Thyroid gland (tissue), 4 donors: ENCODE results near the gene PPIL1.

Experiments
- POLR2A ChIP-seq, 2 donors: fragments of 450-650 bp; IDR thresholded peaks; one replicate each; pipeline ENCODE4 v1.6.1; 2017; ENCODE audit warnings: antibody characterized with exemption in 2 of 2, mild to moderate bottlenecking in 2 of 2, moderate library complexity in 1 of 2
- TF ChIP-seq, protein P1 (sequence below), 6 experiments: fragments of 200-600 bp in 3 of 6; fragments of 450-650 bp in 3 of 6; sonication (generic) in 3 of 6; IDR thresholded peaks; one replicate each; pipeline ENCODE4 v1.5.1; 2016 to 2019; ENCODE audit warnings: antibody characterized with exemption in 6 of 6, mild to moderate bottlenecking in 2 of 6, inconsistent platforms in 1 of 6, moderate library complexity in 1 of 6

DNA sequence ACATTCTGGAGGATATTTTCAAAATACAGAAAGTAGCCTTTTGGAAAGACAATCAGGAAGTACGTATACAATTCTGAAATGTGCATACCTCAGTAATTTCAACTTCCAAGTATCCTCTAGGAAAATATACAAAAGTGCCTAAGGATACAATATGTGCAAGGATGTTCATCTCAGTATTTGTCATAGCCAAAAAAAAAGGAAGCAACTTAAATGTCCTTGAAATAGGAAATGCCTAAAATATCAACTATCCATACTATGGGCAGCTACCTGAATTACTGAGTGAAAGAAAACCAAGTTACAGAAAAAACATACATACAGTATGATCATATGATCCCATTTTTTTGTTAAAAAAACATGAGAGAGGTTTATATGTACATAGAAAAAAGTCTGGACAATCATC lies 1.5 kb downstream of the PPIL1 start:
- TF ChIP-seq POLR2A (IDR thresholded peaks at IDR 0.05), result no peak
- TF ChIP-seq, protein P1, sequence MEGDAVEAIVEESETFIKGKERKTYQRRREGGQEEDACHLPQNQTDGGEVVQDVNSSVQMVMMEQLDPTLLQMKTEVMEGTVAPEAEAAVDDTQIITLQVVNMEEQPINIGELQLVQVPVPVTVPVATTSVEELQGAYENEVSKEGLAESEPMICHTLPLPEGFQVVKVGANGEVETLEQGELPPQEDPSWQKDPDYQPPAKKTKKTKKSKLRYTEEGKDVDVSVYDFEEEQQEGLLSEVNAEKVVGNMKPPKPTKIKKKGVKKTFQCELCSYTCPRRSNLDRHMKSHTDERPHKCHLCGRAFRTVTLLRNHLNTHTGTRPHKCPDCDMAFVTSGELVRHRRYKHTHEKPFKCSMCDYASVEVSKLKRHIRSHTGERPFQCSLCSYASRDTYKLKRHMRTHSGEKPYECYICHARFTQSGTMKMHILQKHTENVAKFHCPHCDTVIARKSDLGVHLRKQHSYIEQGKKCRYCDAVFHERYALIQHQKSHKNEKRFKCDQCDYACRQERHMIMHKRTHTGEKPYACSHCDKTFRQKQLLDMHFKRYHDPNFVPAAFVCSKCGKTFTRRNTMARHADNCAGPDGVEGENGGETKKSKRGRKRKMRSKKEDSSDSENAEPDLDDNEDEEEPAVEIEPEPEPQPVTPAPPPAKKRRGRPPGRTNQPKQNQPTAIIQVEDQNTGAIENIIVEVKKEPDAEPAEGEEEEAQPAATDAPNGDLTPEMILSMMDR (IDR thresholded peaks at IDR 0.05), result no peak
